NT2/D1 (cell line): ENCODE data around the gene ADSS1.

Experiments
- DNase-seq: peaks from one replicate; pipeline ENCODE4 v3.0.0-alpha.2; 2011; ENCODE audit warnings: low read depth, low spot score
- H3K27me3 ChIP-seq: 2 replicates; pipeline ENCODE4 v1.6.0; 2011; ENCODE audit warnings: mild to moderate bottlenecking; ENCODE audit not compliant: insufficient read length, insufficient read depth
- H3K36me3 ChIP-seq: 2 replicates; pipeline ENCODE4 v1.6.1; 2011; ENCODE audit warnings: mild to moderate bottlenecking, low read length, mixed read lengths; ENCODE audit not compliant: insufficient read depth, insufficient read length
- H3K4me1 ChIP-seq: 2 replicates; pipeline ENCODE4 v1.5.1; 2011; ENCODE audit not compliant: insufficient read depth, insufficient read length
- H3K4me3 ChIP-seq: 2 replicates; pipeline ENCODE4 v1.5.1; 2011; ENCODE audit warnings: low read depth; ENCODE audit not compliant: insufficient read length
- H3K9ac ChIP-seq: 2 replicates; pipeline ENCODE4 v1.6.0; 2011; ENCODE audit warnings: low read depth; ENCODE audit not compliant: insufficient read length
- H3K9me3 ChIP-seq: 2 replicates; pipeline ENCODE4 v1.5.1; 2011; ENCODE audit warnings: mild to moderate bottlenecking, low read length; ENCODE audit not compliant: insufficient read depth
- SUZ12 ChIP-seq: IDR thresholded peaks from 2 replicates; pipeline ENCODE4 v1.6.1; 2011; ENCODE audit not compliant: insufficient read length, insufficient read depth; ENCODE audit errors: extremely low read depth
- YY1 ChIP-seq: IDR thresholded peaks from 2 replicates; pipeline ENCODE4 v1.6.1; 2011; ENCODE audit not compliant: insufficient read length, insufficient read depth
- ZNF274 ChIP-seq: IDR thresholded peaks from 2 replicates; pipeline ENCODE4 v1.6.1; 2011; ENCODE audit warnings: mild to moderate bottlenecking, low read depth, low read length

The ADSS1 gene

GRCh38 chr14:104723651-104724406, at the start of gene ADSS1:
Gene ADSS1 (plus strand): TSS chr14:104724229. CDS start chr14:104724271, 42 bp downstream.
- Histone ChIP-seq H3K4me1 (peaks cover 18% of the 10 kb centered on the region), H3K4me3 (peak within 1 kb of the TSS; percentile 54), H3K36me3 (peaks cover 23% of the 10 kb centered on the region), H3K9me3 (no peaks in the 10 kb centered on the region), H3K9ac (peak within 1 kb of the TSS; percentile 72), H3K27me3 (no peaks in the 10 kb centered on the region)
- DNase-seq: no peak
- TF ChIP-seq SUZ12 (no peak), ZNF274 (no peak), YY1 (no peak)

DNA sequence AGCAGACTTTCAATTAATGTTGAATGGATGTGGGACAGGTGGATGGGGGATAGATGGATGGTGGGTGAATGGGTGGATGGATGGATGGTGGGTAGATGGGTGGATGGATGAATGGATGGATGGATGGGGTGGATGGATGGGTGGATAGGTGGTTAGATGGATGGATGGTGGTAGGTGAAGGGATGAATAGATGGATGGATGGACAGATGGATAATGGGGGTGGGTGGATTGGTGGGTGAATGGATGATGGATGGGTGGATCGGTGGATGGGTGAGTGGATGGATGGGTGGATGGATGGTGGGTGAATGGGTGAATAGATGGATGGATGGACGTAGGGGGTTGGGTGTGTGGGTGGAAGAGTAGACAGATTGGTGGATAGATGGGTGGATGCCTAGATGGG, 48.6 kb upstream of the ADSS1 start:
- Histone ChIP-seq H3K9ac (no peak overlapping the region), H3K27me3 (no peaks in the 10 kb centered on the region), H3K36me3 (no peaks in the 10 kb centered on the region), H3K9me3 (no peaks in the 10 kb centered on the region), H3K4me3 (no peak overlapping the region), H3K4me1 (peaks cover 29% of the 10 kb centered on the region)
- no peak for DNase-seq
- TF ChIP-seq ZNF274: no peak
- no peak for TF ChIP-seq SUZ12
- no peak for TF ChIP-seq YY1

GRCh38 chr14:104676130-104676693, 47.8 kb upstream of the ADSS1 start:
- TF ChIP-seq SUZ12: no peak
- no peak for TF ChIP-seq YY1
- no peak for TF ChIP-seq ZNF274
- Histone ChIP-seq H3K9me3 (no peaks in the 10 kb centered on the region), H3K4me3 (no peak overlapping the region), H3K4me1 (peaks cover 35% of the 10 kb centered on the region), H3K36me3 (no peaks in the 10 kb centered on the region), H3K9ac (peak overlapping the region; percentile 95), H3K27me3 (no peaks in the 10 kb centered on the region)
- DNase-seq: no peak

GRCh38 chr14:104676694-104677511, 47.1 kb upstream of the ADSS1 start:
- DNase-seq: no peak
- H3K4me3 ChIP-seq: peak overlapping the region; percentile 51

DNA sequence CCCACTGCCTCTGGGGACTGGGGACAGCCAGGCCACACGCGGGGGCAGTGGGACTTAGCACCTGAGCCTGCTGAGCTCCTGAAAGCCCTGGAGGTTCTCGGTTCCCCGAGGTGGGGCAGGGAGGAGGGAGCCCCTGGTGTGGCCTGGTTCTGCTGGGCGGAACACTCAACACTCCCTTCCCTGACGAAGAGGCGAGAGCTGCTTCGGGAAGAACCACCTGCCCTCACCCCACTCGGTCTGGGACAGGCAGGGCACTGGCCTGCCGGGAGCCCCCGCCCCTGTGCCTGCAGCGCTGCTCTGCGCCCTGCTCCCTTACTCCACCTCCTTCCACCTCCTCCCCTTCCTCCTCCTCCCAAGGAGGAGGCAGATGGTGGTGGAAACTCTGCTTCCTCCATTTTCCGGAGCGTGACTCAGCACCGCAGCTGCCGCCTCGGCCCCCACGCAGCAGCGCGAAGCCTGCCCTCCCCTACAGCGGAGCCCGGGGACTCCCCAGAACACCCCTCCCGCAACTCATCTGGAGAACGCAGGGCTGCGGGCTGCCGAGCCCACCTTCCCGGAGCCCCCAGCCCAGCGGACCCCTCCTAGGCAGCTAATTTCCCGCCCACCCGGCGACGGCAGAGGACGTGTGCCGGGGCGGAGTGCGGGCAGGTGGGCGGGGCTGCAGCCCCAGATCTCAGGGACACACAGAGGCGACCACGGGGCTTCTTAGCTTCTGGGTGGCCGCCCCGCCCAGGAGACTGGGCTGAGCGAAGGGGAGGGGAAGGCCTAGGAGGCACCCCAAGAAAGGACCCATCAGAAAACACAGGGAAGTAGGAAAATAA, 46.3 kb upstream of the ADSS1 start:
- DNase-seq: no peak
- Histone ChIP-seq H3K27me3 (no peaks in the 10 kb centered on the region), H3K4me3 (peak overlapping the region; percentile 51), H3K4me1 (peaks cover 38% of the 10 kb centered on the region), H3K9me3 (no peaks in the 10 kb centered on the region), H3K36me3 (no peaks in the 10 kb centered on the region), H3K9ac (peak overlapping the region; percentile 95)
- TF ChIP-seq SUZ12: no peak
- TF ChIP-seq YY1: peak; percentile 42
- no peak for TF ChIP-seq ZNF274

More at GRCh38 chr14:104676694-104677511, 47.1 kb upstream of the ADSS1 start:
- H3K9me3 ChIP-seq: no peaks in the 10 kb centered on the region
- TF ChIP-seq YY1 (no peak), ZNF274 (no peak), SUZ12 (no peak)
- peaks cover 35% of the 10 kb centered on the region for H3K4me1 ChIP-seq
- peak overlapping the region; percentile 95 for H3K9ac ChIP-seq
- no peaks in the 10 kb centered on the region for H3K36me3 ChIP-seq
- H3K27me3 ChIP-seq: no peaks in the 10 kb centered on the region

- peak overlapping the region; percentile 51 for H3K4me3 ChIP-seq
- H3K36me3 ChIP-seq: no peaks in the 10 kb centered on the region
- peak overlapping the region; percentile 95 for H3K9ac ChIP-seq
- H3K27me3 ChIP-seq: no peaks in the 10 kb centered on the region
- TF ChIP-seq YY1 (no peak), SUZ12 (no peak), ZNF274 (no peak)
- no peak for DNase-seq
- peaks cover 40% of the 10 kb centered on the region for H3K4me1 ChIP-seq
- H3K9me3 ChIP-seq: no peaks in the 10 kb centered on the region
Observed at GRCh38 chr14:104678346-104678745, 45.7 kb upstream of the ADSS1 start.
